ACC112 (cell line): ENCODE measurements around the gene SORCS2.

Experiments
- H2AFZ ChIP-seq: fragments of 200-600 bp; sonication (generic); one replicate; pipeline ENCODE4 v1.6.0; 2017; ENCODE audit warnings: antibody characterized with exemption, low read length; ENCODE audit not compliant: unreplicated experiment
- H3K27ac ChIP-seq: fragments of 200-600 bp; sonication (generic); 2 replicates; pipeline ENCODE4 v1.5.1; 2014; ENCODE audit warnings: low read depth, mild to moderate bottlenecking, antibody characterized with exemption, low read length, moderate library complexity
- H3K27me3 ChIP-seq: fragments of 200-600 bp; sonication (generic); 2 replicates; pipeline ENCODE4 v1.6.1; 2014; ENCODE audit warnings: mild to moderate bottlenecking, antibody characterized with exemption, low read length, moderate library complexity, mixed read lengths; ENCODE audit not compliant: insufficient read depth
- H3K36me3 ChIP-seq: fragments of 200-600 bp; sonication (generic); 2 replicates; pipeline ENCODE4 v1.6.1; 2016; ENCODE audit warnings: mild to moderate bottlenecking, antibody characterized with exemption, low read length, moderate library complexity, mixed read lengths; ENCODE audit not compliant: insufficient read depth
- H3K4me1 ChIP-seq: fragments of 200-600 bp; sonication (generic); one replicate; pipeline ENCODE4 v1.6.1; 2016; ENCODE audit warnings: low read length, mixed read lengths; ENCODE audit not compliant: insufficient read depth, unreplicated experiment, control insufficient read depth
- H3K4me3 ChIP-seq: fragments of 200-600 bp; sonication (generic); 2 replicates; pipeline ENCODE4 v1.5.1; 2014; ENCODE audit warnings: mild to moderate bottlenecking, low read depth, low read length
- H3K79me2 ChIP-seq: fragments of 200-600 bp; sonication (generic); one replicate; pipeline ENCODE4 v1.6.0; 2016; ENCODE audit warnings: low read length; ENCODE audit not compliant: control insufficient read depth, unreplicated experiment, insufficient read depth

SORCS2 gene

GRCh38 chr4:7460566-7460965 is 268.2 kb downstream of the SORCS2 start:
- no peaks in the 10 kb centered on the region for H3K4me1 ChIP-seq
- H2AFZ ChIP-seq: no peak overlapping the region
- H3K4me3 ChIP-seq: no peak overlapping the region
- H3K27ac ChIP-seq: no peak overlapping the region
- no peaks in the 10 kb centered on the region for H3K79me2 ChIP-seq
- H3K27me3 ChIP-seq: peaks cover 5% of the 10 kb centered on the region; the same call in 1 of the 2 replicates
- H3K36me3 ChIP-seq: no peaks in the 10 kb centered on the region

GRCh38 chr4:7461230-7461629 is 268.9 kb downstream of the SORCS2 start:
- H2AFZ ChIP-seq: no peak overlapping the region
- H3K27ac ChIP-seq: no peak overlapping the region
- peaks cover 8% of the 10 kb centered on the region; the same call in 1 of the 2 replicates for H3K27me3 ChIP-seq
- H3K4me3 ChIP-seq: no peak overlapping the region
- H3K36me3 ChIP-seq: no peaks in the 10 kb centered on the region
- no peaks in the 10 kb centered on the region for H3K79me2 ChIP-seq
- H3K4me1 ChIP-seq: no peaks in the 10 kb centered on the region

- Histone ChIP-seq H3K27me3 (peaks cover 8% of the 10 kb centered on the region; the same call in 1 of the 2 replicates), H3K27ac (no peak overlapping the region), H3K36me3 (no peaks in the 10 kb centered on the region), H3K79me2 (no peaks in the 10 kb centered on the region), H2AFZ (no peak overlapping the region), H3K4me3 (no peak overlapping the region), H3K4me1 (no peaks in the 10 kb centered on the region)
Observed at GRCh38 chr4:7462509-7462971, 270.2 kb downstream of the SORCS2 start.

- H3K4me1 ChIP-seq: no peaks in the 10 kb centered on the region
- H3K79me2 ChIP-seq: no peaks in the 10 kb centered on the region
- H3K36me3 ChIP-seq: no peaks in the 10 kb centered on the region
- no peak overlapping the region for H2AFZ ChIP-seq
- H3K27me3 ChIP-seq: peaks cover 19% of the 10 kb centered on the region
- no peak overlapping the region for H3K27ac ChIP-seq
- H3K4me3 ChIP-seq: no peak overlapping the region
Observed at GRCh38 chr4:7463566-7464258, 271.4 kb downstream of the SORCS2 start.

- Histone ChIP-seq H2AFZ (no peak overlapping the region), H3K27ac (no peak overlapping the region), H3K4me3 (no peak overlapping the region), H3K4me1 (no peaks in the 10 kb centered on the region), H3K36me3 (no peaks in the 10 kb centered on the region), H3K27me3 (peaks cover 25% of the 10 kb centered on the region), H3K79me2 (no peaks in the 10 kb centered on the region)
Observed at GRCh38 chr4:7464259-7464655, 271.9 kb downstream of the SORCS2 start.

- Histone ChIP-seq H3K27ac (no peak overlapping the region), H3K79me2 (no peaks in the 10 kb centered on the region), H2AFZ (no peak overlapping the region), H3K27me3 (peaks cover 29% of the 10 kb centered on the region), H3K4me3 (no peak overlapping the region), H3K4me1 (no peaks in the 10 kb centered on the region), H3K36me3 (no peaks in the 10 kb centered on the region)
Observed at GRCh38 chr4:7465017-7465416, 272.7 kb downstream of the SORCS2 start.

- H3K4me3 ChIP-seq: no peak overlapping the region
- H3K36me3 ChIP-seq: no peaks in the 10 kb centered on the region
- no peak overlapping the region for H2AFZ ChIP-seq
- H3K27ac ChIP-seq: no peak overlapping the region
- H3K27me3 ChIP-seq: peaks cover 29% of the 10 kb centered on the region
- H3K4me1 ChIP-seq: no peaks in the 10 kb centered on the region
- H3K79me2 ChIP-seq: no peaks in the 10 kb centered on the region
Observed at GRCh38 chr4:7466215-7466614, 273.9 kb downstream of the SORCS2 start.

GRCh38 chr4:7466904-7467303 is 274.6 kb downstream of the SORCS2 start:
- H3K36me3 ChIP-seq: no peaks in the 10 kb centered on the region
- no peak overlapping the region for H3K27ac ChIP-seq
- no peaks in the 10 kb centered on the region for H3K4me1 ChIP-seq
- H3K4me3 ChIP-seq: no peak overlapping the region
- no peak overlapping the region for H2AFZ ChIP-seq
- H3K27me3 ChIP-seq: peaks cover 29% of the 10 kb centered on the region
- no peaks in the 10 kb centered on the region for H3K79me2 ChIP-seq

- H3K36me3 ChIP-seq: no peaks in the 10 kb centered on the region
- no peaks in the 10 kb centered on the region for H3K79me2 ChIP-seq
- no peak overlapping the region for H3K4me3 ChIP-seq
- no peak overlapping the region for H3K27ac ChIP-seq
- no peaks in the 10 kb centered on the region for H3K4me1 ChIP-seq
- no peak overlapping the region for H2AFZ ChIP-seq
- peaks cover 29% of the 10 kb centered on the region for H3K27me3 ChIP-seq
Observed at GRCh38 chr4:7467471-7467870, 275.1 kb downstream of the SORCS2 start.

- no peaks in the 10 kb centered on the region for H3K36me3 ChIP-seq
- H3K79me2 ChIP-seq: no peaks in the 10 kb centered on the region
- H3K4me1 ChIP-seq: no peaks in the 10 kb centered on the region
- H3K27ac ChIP-seq: no peak overlapping the region
- peaks cover 29% of the 10 kb centered on the region for H3K27me3 ChIP-seq
- H3K4me3 ChIP-seq: no peak overlapping the region
- no peak overlapping the region for H2AFZ ChIP-seq
Observed at GRCh38 chr4:7469023-7469422, 276.7 kb downstream of the SORCS2 start.

GRCh38 chr4:7470111-7470510 is 277.8 kb downstream of the SORCS2 start:
- Histone ChIP-seq H3K4me3 (no peak overlapping the region), H3K27me3 (peaks cover 29% of the 10 kb centered on the region), H3K4me1 (no peaks in the 10 kb centered on the region), H3K36me3 (no peaks in the 10 kb centered on the region), H2AFZ (no peak overlapping the region), H3K79me2 (no peaks in the 10 kb centered on the region), H3K27ac (no peak overlapping the region)
